Transverse colon (tissue), 4 donors: ENCODE data around the gene ARHGEF7.

Experiments
- CTCF ChIP-seq, 5 experiments: fragments of 200-600 bp in 3 of 5; fragments of 450-650 bp in 2 of 5; sonication (generic) in 3 of 5; IDR thresholded peaks; 1 replicate in 2 of 5; 2 replicates in 3 of 5; pipeline ENCODE4 v1.5.1; 2016 to 2017; ENCODE audit warnings: antibody characterized with exemption in 5 of 5, inconsistent platforms in 3 of 5, mild to moderate bottlenecking in 2 of 5, moderate library complexity in 1 of 5
- EP300 ChIP-seq: sonication (generic); formaldehyde crosslinking; IDR thresholded peaks from one replicate; pipeline ENCODE4 v1.6.1; 2017; ENCODE audit warnings: antibody characterized with exemption, low read depth
- POLR2A ChIP-seq: fragments of 450-650 bp; IDR thresholded peaks from one replicate; pipeline ENCODE4 v1.6.1; 2016; ENCODE audit warnings: antibody characterized with exemption, mild to moderate bottlenecking, moderate library complexity
- POLR2AphosphoS5 ChIP-seq, 3 donors: sonication (generic); formaldehyde crosslinking; IDR thresholded peaks; one replicate each; pipeline ENCODE4 v1.6.1; 2016; ENCODE audit warnings: antibody characterized with exemption in 3 of 3

GRCh38 chr13:111095911-111096501 lies 19.1 kb upstream of the ARHGEF7 start:
- no peak for TF ChIP-seq CTCF (IDR thresholded peaks at IDR 0.05)
- no peak for TF ChIP-seq POLR2AphosphoS5 (IDR thresholded peaks at IDR 0.05)
- TF ChIP-seq EP300: no peak
- TF ChIP-seq POLR2A: no peak
